Endothelial cell (in vitro differentiated cells): ENCODE measurements around the gene OR6K2. TPM values are rescaled to one million over a fixed set of nuclear protein-coding genes. Genes with fewer than 3 reads are reported as not detected.
A peak's percentile ranks its signal among the peaks of the same experiment; 100 is the strongest.

Experiments
- DNase-seq: peaks from one replicate; pipeline ENCODE4 v3.0.0; 2021; ENCODE audit warnings: low spot score
- H3K27ac Mint-ChIP-seq: one replicate; pipeline ENCODE4 v1.8.0; 2021; ENCODE audit warnings: mixed read lengths, inconsistent platforms; ENCODE audit not compliant: unreplicated experiment
- H3K27me3 Mint-ChIP-seq: one replicate; pipeline ENCODE4 v1.8.0; 2021; ENCODE audit warnings: mild to moderate bottlenecking, moderate library complexity, mixed read lengths, inconsistent platforms; ENCODE audit not compliant: unreplicated experiment
- H3K36me3 Mint-ChIP-seq: one replicate; pipeline ENCODE4 v1.8.0; 2021; ENCODE audit warnings: mild to moderate bottlenecking, low read depth, mixed read lengths, inconsistent platforms; ENCODE audit not compliant: unreplicated experiment
- H3K4me1 Mint-ChIP-seq: one replicate; pipeline ENCODE4 v1.8.0; 2021; ENCODE audit warnings: mild to moderate bottlenecking, mixed read lengths, inconsistent platforms; ENCODE audit not compliant: unreplicated experiment
- H3K4me3 Mint-ChIP-seq: one replicate; pipeline ENCODE4 v1.8.0; 2021; ENCODE audit warnings: mild to moderate bottlenecking, mixed read lengths, inconsistent platforms; ENCODE audit not compliant: unreplicated experiment
- H3K9me3 Mint-ChIP-seq: one replicate; pipeline ENCODE4 v1.8.0; 2021; ENCODE audit warnings: mixed read lengths, inconsistent platforms; ENCODE audit not compliant: unreplicated experiment
- CTCF ChIP-seq: fragments of 200-600 bp; sonication (generic); IDR thresholded peaks from one replicate; pipeline ENCODE4 v1.5.0; 2021; ENCODE audit warnings: antibody characterized with exemption; ENCODE audit not compliant: unreplicated experiment
- total RNA-seq: library from RNA; stranded (reverse); fragmentation: NEBNext Ultra II Directional; extraction: Animal tissue kit (Norgen Biotek cat#: 25700); gene quantifications from one replicate; pipeline ENCODE4 v1.2.1, GENCODE V29; 2021; ENCODE audit not compliant: unreplicated experiment

OR6K2 gene
- total RNA-seq, 1 donor from 2014 or later: not detected

GRCh38 chr1:158654086-158654485, 46.4 kb downstream of the OR6K2 start:
- H3K36me3 Mint-ChIP-seq: no peaks in the 10 kb centered on the region
- no peak for TF ChIP-seq CTCF
- no peaks in the 10 kb centered on the region for H3K27me3 Mint-ChIP-seq
- peak overlapping the region; percentile 16 for H3K27ac Mint-ChIP-seq
- no peak overlapping the region for H3K4me3 Mint-ChIP-seq
- peaks cover 25% of the 10 kb centered on the region for H3K4me1 Mint-ChIP-seq
- no peaks in the 10 kb centered on the region for H3K9me3 Mint-ChIP-seq
- no peak for DNase-seq

GRCh38 chr1:158652721-158653334, 47.6 kb downstream of the OR6K2 start:
- no peak overlapping the region for H3K27ac Mint-ChIP-seq
- no peak for DNase-seq
- H3K27me3 Mint-ChIP-seq: no peaks in the 10 kb centered on the region
- no peak overlapping the region for H3K4me3 Mint-ChIP-seq
- H3K9me3 Mint-ChIP-seq: no peaks in the 10 kb centered on the region
- TF ChIP-seq CTCF: no peak
- no peaks in the 10 kb centered on the region for H3K36me3 Mint-ChIP-seq
- H3K4me1 Mint-ChIP-seq: peaks cover 21% of the 10 kb centered on the region

Other genes with a start within 250 kb of the OR6K2 start
- not detected for gene OR10K1, start 238.8 kb downstream of the OR6K2 start, total RNA-seq
- gene OR10R2, start 228.4 kb downstream of the OR6K2 start, total RNA-seq: not detected
- not detected for gene OR6Y1, start 146.2 kb downstream of the OR6K2 start, total RNA-seq
- gene OR6P1, start 130.1 kb downstream of the OR6K2 start, total RNA-seq: not detected
- not detected for gene OR10X1, start 120.8 kb downstream of the OR6K2 start, total RNA-seq
- gene OR10Z1, start 95.4 kb downstream of the OR6K2 start, total RNA-seq: not detected
- 6.1 TPM for gene SPTA1, start 13.9 kb downstream of the OR6K2 start, total RNA-seq
- gene OR6K3, start 20.1 kb upstream of the OR6K2 start, total RNA-seq: not detected
- gene OR6K6, start 54.1 kb upstream of the OR6K2 start, total RNA-seq: not detected
- not detected for gene OR6N1, start 71.5 kb upstream of the OR6K2 start, total RNA-seq
- not detected for gene OR6N2, start 80.6 kb upstream of the OR6K2 start, total RNA-seq
- not detected for gene MNDA, start 130.7 kb upstream of the OR6K2 start, total RNA-seq
- not detected for gene PYHIN1, start 230.9 kb upstream of the OR6K2 start, total RNA-seq